Kidney tubule cell (primary cell): ENCODE results near the gene CMPK2.

Experiments
- DNase-seq: peaks from one replicate; pipeline ENCODE4 v3.0.0-alpha.2; 2018; ENCODE audit warnings: low spot score

Gene CMPK2

DNA sequence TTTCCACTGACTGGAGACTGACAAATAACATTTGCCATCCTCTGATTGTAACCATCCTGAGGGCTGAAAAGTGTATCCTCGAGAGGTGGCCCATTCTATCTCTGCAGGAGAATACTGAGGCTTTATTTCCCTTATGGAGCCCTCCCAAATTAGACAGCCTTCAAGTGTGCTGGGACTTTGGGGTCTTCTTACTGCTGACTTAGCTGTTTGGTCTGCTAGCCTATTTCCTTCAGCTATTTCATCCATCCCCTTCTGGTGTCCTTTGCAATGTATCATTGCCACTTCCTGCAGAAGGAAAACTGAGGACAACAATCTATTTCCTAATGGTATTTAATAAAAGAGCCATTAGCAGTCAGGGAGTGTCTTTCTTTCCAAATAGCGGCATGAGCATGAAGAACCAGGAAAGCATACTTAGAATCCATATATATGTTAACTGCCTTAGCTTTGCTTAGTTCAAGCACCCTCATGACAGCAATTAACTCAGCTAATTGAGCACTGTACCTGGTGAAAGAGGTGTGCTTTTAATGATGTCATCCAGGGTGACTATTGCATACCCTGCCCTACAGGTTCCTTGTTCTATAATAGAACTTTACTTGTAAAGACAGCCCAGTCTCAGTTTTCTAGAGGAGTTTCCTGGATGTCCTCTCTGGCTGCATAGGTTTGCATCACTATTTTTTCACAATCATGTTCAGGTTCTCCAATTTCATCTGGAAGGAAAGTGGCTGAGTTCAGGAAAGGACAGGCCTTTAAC is 24.0 kb downstream of the CMPK2 start:
- no peak for DNase-seq

DNA sequence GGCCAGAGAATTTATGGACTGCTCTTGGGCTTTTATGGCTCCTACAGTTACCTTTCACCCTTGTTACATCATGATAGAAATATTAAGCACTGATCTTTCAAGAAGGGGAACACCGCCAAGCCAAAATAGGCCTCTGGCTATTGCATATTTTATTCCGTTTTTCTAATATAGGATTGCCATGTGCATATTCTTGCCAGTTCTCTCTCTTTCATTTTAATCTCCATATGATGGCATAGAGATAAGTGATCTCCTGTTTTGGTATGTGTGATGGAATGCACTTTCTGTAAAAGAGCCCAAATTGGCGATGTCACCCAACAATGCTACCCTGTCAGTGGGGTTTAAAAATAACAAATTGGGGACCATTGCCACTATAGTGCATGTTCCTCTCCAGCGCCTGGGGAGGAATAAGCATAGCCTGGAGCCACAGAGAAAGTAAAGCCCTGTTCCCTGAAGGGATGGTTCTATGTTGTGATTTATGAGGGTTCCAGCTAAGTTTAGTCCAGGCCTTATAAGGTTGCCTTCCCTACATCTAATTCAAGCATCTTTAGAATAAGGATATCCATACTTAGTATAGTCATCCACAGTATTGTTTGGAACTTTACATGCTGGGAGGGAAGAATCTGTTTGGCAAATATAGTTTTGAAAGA is 26.9 kb downstream of the CMPK2 start:
- DNase-seq, result no peak

DNA sequence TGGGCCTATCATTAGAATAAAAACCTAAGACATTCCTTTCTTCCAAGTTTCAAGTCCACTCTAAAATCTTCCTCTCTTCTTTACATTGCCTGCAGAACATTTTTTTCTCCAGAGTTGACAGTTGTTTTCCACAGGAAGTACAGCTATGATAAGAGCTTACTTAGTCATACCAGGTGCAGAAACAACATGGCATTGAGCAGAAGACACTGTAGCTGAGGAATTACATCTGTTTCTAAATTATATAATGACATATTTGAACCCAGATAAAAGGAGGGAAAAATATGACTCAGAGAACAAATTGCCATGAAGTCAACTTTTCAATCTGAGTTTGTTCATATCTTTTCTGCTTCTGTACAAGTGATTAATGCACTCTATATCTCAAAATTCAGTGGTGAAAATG is 30.2 kb downstream of the CMPK2 start:
- no peak for DNase-seq

DNA sequence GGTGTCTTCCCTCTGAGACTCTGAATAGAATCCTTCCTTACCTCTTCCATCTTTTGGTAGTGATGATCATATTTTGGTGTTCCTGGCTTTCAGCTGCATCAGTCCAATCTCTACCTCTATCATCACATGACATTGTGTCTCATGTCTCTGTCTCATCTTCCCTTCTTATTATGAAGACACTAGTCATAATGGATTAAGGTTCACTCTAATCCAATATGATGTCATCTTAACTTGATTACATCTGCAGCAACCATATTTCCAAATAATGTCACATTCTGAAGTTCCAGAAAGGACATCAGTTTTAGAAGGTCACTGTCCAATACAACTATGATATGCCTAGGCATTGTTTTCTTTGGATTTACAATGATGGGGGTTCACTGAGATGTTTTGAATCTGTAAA is 31.5 kb downstream of the CMPK2 start:
- no peak for DNase-seq

DNA sequence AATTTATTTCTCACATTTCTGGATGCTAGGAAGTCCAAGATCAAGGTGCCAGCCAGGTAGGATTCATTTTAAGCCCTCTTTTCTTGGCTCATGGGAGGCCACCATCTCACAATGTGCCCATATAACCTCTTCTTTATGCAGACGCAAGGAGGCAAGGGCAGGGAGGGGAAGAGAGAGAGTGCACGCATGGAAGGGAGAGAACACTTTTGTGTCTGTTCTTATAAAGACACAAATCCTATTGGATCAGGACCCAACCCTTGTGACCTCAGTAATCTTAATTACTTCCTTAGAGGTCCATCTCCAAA is 32.5 kb downstream of the CMPK2 start:
- DNase-seq, result no peak

DNA sequence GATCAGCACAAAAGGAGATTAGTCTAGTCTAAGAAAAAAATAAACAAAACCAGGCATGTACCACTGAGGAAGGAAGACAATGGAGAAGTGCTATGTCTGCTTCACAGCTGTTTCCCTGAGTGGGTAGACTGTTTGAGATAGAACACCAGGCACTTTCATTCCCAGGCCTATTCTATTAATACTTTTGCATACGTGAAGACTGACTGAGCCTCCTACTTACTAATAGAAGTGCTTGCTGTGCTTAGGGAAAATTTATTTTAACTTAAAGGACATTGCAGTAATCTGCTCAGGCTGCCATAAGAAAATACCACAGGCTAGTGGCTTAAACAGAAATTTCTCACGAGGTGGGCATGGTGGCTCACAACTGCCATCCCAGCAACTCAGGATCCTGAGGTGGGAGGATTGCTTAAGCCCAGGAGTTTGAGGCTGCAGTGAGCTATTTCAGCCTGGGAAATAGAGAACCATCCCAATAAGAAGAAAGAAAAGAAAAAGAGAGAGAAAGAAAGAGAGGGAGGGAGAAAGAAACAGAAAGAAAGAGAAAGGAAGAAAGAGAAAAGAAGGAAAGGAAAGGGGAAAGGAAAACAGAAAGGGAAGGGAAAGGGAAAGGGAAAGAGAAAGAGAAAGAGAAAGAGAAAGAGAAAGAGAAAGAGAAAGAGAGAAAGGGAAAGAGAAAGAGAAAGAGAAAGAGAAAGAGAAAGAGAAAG is 33.0 kb downstream of the CMPK2 start:
- no peak for DNase-seq

DNA sequence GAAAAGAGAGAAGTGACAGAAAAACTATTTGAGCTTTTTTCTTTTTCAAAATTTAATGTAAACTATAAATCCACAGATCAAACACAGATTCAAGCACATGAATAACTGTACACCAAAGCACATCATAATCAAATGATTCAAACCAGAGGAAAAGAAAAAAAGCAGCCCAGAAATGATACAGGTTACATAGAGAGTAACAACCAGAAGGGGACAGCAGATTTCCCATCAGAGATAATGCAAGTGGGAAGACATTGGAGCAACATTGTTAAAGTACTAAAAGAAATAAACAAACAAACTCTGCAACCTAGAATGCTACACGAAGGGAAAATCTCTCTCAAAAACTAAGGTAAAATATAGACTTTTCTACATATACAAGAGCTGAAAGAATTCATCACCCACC is 34.5 kb downstream of the CMPK2 start:
- no peak for DNase-seq

DNA sequence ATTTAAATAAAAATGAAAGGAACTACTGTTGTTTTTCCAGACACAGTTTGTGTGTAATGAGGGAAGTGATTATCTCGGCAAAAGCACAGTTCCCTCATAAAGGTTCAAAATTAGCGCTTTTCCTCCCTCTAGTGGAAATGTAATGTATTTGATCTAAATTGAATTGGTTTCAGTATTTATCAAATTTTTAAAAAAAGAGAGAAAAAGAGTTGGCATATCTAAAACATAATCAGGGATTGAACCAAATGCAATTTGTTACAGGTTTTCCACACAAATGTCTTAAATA is 37.5 kb downstream of the CMPK2 start:
- peak; percentile 22 for DNase-seq

DNA sequence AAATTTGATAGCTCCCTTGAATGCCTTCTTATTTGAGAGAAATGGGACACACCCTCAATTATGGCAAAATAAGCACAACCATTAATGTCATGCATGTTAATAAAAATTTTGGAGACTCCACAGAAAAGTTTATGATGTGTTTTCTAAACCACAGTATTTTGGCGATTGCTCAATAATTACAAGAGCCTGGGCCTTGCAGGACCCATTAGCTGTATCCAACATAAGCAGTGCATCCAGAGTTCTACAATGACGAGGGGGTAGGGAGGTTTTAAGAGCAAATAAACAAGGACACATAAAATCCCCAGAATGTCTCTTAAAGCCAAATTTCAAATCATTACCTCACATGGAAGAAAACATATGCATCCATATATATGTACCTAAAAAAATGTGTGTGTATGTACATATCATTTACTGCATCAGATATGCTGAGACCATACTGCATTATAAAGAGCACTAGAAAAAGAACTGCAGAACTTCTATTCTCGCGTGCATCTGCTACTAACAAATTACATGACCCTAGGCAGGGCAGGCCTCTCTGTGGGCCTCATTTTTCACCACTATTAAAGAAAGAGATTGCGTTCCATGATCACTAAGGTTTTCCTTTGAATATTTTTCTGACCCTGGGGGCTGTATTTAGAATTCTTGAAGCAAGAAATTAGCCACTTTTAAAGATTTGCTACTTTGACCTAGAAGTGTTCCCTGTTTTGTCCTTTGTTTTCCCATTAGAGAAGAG is 38.0 kb downstream of the CMPK2 start:
- no peak for DNase-seq

DNA sequence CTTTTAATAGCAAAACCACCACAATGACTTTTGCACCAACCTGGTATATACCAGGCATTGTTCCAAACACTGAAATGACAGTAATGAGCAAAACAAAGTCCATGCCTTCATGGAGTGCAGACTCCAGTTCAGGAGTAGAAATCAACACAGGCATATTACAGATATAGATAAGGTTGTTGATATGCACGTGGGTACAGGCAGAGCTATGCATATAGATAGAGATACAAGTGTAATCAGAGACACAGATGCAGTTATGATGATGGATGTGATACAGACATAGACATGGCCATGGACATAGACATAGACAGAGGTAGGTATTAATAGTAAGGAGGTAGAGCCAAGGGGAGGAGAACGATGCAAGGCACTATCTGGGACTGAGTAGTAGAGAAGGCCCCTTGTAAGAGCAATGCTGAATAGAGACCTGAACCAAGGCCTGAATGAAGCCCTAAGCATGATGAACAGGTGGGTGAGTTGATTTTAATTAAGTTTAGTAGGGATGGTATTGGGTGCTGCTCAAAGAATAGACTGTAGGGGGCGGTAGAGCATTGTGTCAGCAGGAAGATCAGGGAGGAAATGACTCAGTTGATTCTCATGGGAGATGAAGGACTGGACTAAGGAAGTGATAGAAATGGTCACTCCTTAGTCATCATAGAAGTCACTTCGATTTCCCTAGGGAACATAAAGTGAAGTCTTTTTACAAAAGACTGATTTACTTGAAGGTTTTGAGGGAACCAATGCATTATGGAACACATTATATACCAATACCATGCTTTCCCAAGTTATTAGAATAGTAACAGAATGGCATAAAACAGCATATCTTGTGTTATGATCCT is 39.4 kb downstream of the CMPK2 start:
- peak; percentile 91 for DNase-seq

DNA sequence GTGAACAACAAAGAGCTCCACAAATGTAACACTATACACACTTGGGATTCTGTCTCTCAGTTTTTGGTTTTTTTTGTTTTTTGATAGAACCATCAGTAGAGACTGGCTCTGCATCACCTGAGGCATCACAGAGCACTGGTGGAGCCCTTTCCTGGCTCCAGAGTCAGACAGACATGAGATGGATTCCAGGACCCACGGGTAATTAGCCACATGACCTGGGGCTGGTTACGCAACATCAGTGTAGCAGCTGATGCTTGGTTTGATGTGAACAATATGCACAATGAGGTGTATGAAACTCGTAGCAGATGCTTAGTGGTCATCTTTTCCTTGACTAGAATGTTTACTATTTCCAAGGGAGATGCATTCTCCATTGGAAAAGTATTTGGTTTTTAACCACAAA is 40.7 kb downstream of the CMPK2 start:
- peak; percentile 50 for DNase-seq

DNA sequence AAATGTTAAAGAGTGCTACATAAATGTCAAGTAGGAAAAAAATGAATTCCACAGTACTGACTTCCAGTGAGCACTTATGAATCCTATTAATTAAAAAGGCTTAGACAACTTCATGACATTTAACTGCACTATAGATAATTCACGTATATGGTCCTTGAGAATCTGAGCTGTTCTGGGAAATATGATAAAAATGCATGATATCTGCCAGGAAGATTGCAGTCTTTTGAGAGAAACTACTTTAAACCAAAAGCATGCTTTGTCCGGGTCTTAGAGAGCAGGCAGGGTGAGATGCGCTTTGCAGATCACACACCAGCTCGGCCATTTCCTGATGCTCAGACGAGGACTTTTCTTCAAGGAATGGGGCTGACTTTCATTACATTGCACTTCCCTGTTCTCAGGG is 42.6 kb downstream of the CMPK2 start:
- DNase-seq, result no peak

DNA sequence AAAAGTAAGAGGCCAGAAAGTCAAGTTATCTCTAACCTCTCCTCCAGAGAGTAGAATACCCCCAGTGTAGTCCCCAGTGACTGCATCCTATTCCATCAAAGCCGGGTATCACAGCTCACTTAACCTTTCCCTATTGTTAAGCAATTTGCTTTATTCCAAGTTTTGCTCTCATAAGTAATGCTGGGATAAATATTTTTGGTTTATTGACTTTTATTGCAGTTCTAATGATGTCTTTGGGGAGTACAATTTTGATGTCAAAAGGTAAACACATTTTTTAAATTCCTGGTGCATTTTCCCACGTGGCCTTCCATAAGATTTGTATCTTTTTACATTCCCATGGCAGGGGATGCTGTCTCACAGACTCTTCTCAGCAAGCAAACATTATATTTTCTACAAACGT is 43.3 kb downstream of the CMPK2 start:
- DNase-seq, result no peak

DNA sequence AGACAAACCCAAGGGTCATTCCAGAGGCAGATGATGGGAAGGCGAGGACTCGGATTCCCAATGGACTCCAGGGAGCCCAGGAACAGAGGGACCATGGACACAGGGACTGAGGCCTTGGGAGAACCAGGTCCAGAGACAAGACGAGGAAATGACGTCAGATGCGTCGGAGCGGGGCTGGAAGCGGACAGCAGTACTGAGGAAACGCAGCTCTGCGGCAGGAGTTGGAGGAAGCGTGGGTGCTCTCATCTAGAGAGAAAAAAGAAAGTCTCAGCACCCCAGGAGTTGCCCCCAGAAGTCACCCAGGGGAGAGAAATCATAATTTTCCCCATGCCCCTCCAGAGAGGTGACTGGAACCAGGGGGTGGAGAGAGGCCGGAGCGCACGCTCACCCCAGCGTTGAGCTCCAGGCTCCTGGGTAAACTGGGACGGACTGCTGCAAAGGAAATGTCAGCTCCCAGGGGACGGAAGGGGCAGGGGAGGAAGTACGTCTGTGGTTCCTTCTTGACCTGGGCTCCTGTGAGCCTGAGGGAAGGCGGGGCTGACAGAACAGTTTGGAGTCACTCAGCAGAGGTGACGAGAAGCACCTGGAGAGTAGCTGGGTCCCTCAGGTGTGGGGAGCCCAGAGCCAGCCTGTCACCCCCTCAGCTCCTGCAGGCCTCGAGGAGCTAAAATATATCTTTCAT is 44.7 kb downstream of the CMPK2 start:
- no peak for DNase-seq

DNA sequence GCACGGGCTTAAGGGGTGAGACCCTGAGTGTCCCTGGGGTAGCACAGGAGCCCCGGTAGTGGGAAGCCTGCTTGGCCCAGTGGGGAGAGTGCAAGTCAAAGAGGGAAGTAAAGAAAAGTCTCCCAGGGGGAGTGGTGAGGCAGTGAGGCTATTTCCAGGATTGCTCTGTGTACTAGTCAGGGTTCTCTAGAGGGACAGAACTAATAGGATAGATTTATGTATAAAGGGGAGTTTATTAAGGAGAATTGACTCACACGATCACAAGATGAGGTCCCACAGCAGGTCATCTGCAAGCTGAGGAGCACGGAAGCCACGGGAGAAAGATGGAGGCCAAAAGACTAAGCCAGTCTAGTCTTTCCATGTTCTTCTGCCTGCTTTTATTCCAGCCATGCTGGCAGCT is 45.5 kb downstream of the CMPK2 start:
- DNase-seq, result no peak

DNA sequence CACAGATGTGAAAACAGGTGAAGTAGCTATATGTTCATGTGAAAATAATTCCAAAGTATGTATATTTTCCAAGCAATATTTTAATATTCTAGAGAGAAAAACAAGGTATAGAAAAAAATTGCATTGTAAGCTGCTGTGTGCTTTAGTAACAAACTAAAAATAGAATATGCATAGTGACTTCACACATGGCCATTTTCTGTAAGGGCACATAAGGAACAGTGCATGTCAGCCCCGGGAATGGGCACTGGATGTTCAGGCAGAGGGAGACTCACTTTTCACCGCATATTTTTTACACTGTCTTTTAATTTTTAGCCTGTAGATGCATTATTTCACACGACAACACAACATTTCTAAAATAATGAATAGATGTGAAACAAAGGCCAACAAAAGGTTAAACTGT is 46.0 kb downstream of the CMPK2 start:
- no peak for DNase-seq

DNA sequence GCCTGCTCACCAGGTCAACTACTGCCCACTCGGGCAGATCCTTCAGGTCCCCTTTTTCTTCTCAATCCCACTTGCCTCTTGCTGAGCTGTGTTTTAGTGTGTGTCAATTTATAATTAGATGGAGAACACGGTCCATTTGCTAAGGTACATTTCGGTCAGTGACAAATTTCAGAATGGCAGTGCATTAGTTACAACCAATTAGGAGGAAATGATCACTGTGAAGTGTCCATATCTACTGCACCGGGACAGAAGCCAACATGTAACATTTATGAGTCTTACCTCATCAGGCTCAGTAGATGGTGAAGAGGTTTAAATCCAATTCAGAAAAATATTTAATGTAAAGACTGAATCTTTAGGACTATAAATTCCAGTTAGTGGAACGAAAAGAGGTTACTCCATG is 47.7 kb downstream of the CMPK2 start:
- DNase-seq, result no peak

DNA sequence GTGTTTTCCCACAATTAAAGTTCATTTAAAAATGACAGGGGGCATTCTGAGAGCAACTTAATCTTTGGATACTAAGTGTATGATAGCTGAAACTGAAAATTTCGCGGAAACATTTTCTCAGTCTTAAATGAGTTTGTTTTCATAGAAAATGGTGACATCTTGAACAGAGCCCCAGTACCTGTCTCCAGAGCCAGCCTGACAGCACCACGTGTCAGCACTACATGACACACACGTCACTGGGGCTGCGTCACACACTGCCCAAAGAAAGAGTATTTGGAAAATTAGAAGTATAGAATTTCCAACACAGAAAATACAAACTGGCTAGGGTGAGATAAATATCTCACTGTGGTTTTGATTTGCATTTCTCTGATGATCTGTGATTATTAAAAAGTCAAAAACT is 50.8 kb downstream of the CMPK2 start:
- no peak for DNase-seq

DNA sequence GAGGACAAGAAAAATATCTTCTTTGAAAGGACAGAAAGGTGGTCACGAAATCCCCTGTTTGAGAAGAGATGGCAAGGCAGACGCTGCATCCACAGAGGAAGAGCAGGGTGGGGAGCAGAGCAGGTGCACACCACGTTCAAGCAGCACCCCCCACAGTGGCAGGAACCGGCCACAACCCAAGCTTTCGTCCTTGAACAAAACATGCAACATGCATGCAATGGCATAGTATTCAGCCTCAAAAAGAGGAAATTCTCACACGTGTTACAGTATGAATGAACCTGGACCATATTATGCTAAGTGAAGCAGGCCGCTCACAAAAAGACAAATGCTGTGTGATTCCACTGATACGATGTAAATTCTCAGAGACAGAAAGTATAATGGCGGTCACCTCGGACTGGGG is 51.4 kb downstream of the CMPK2 start:
- no peak for DNase-seq

DNA sequence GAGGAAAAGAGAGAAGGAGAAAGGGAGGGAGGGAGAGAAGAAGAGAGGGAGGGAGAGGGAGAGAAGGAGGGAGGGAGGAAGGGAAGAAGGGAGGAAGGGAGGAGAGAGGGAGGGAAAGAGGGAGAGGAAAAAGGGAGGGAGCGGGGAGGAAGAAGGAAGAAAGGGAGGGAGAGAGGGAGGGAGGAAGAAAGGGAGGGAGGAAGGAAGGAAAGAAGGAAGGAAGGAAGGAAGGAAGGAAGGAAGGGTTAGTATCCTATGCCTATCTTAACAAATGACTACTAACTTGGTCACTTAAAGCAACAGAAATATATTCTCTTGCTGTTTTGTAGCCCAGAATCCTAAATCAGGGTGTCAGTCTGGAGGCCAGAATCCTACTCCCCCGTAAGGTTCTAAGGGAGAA is 52.1 kb downstream of the CMPK2 start:
- DNase-seq, result no peak

DNA sequence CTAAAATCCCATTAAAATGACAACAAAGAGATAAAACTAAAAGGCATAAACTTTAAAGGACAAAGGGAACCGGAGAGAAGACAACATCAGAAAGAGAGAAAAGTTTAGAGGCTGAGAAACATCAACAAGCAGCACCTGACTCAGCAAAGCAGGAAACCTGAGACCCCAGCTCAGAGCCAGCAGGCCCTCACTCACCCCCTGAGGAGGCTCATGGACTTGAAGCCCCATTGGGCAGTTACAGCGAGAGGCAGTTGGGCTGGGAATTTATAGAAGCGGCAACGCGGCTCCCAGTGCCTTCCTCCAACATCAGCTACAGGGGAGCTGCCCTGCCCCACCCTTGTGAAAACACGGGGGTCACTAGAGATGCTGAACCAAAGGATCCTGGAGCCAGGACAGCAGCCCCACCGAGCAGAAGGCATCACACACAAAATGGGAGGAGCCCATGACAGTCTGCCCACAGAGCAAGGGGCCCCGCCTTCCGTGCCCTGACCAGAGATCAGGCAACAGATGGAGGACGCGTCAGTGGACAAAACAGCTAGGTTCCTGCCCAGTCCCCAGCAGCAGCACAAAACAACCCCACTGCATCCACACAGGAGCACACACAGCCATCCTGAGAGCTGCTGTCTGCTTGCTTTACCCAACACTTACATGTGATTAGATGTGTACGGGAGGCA is 52.7 kb downstream of the CMPK2 start:
- DNase-seq, result no peak
